Globus pallidus (tissue), 1 donor: ENCODE data around the gene OR11H6.
A peak's percentile ranks its signal among the peaks of the same experiment; 100 is the strongest.
"Not testable (repeated sequence)": the region's sequence is repeated elsewhere in the genome, so short reads cannot be mapped to it uniquely, and the experiment has no call there.

ENCODE experiments used
- DNase-seq: peaks from one replicate; pipeline ENCODE4 v3.0.0-alpha.2; 2015; ENCODE audit warnings: low spot score

The OR11H6 gene

DNA sequence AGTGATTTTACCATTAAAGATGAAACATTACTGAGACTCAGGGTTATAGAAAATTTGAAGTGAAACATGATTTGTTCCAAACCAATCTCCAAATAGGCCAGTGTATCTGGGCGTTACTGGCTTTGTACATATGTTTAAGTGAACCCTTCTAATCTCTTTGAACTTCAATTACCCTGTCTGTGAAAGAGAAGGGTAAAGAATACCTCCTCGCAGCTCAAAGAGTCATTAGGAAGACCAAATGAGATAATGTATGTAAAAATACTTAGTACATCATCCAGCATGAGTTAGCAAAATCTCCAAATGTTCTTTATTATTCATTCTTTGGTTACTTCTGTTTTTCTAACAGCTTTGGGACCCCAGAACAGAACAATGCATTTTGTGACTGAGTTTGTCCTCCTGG lies at the start of gene OR11H6:
OR11H6 (plus strand) TSS at position 301 of the 400 bp plus-strand sequence; CDS start at position 301, 0 bp downstream.
- no peak for DNase-seq

GRCh38 chr14:20174205-20174604 lies 49.3 kb upstream of the OR11H6 start:
- not testable (repeated sequence) for DNase-seq

DNA sequence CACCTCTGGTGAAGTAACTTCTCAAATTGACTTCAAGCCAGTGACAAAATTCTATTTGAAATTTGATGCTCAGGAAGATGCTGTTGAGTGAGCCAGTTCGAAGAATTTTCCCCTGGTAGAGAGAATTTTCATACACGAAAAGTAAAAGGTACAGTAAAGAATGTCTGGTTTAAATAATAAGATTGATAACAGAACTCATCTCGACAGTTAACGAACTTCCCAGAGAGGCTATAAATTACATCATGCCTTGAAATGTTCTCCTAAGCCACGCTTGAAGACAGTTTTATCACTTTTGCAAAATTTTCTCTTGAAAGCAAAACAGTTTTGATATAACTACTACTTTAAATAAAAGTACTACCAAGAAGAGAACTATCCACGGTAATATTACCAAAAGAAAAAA lies 47.2 kb upstream of the OR11H6 start:
- DNase-seq, result no peak

GRCh38 chr14:20177433-20177974 lies 46.0 kb upstream of the OR11H6 start:
- DNase-seq, result no peak

- no peak for DNase-seq
Measured at GRCh38 chr14:20179218-20179617, 44.3 kb upstream of the OR11H6 start.

DNA sequence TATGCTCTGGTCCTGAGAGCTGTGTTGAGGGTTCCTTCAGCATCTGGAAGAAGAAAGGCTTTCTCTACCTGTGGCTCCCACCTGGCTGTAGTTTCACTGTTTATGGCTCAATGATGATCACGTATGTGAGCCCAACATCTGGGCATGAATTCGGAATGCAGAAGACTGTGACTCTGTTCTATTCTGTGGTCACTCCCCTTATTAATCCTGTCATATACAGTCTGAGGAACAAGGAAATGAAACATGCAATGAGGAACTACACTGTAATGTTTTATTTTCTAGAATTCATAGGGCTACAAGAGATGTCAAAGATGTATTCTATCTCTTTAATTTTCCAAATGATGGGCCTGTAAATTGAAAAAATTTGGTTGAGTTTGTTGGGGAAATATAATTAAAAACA lies 43.6 kb upstream of the OR11H6 start:
- DNase-seq, result no peak

DNA sequence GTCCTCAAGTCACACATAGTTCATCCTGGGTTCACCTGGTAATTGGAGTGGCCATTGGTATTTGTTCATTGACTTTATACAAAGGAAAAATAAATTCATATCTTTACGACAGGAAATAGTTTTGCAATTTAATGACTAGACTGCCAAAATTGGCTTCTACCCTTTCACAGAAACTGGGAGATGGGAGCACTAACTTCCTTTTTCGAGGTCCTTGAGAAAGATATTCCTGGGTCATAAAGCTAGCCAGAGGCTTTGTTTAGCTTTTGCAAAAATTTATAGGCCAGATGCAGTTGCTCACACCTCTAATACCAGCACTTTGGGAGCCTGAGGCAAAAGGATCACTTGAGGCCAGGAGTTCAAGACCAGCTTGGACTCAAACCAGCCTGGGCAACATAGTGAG lies 43.0 kb upstream of the OR11H6 start:
- DNase-seq, result no peak

DNA sequence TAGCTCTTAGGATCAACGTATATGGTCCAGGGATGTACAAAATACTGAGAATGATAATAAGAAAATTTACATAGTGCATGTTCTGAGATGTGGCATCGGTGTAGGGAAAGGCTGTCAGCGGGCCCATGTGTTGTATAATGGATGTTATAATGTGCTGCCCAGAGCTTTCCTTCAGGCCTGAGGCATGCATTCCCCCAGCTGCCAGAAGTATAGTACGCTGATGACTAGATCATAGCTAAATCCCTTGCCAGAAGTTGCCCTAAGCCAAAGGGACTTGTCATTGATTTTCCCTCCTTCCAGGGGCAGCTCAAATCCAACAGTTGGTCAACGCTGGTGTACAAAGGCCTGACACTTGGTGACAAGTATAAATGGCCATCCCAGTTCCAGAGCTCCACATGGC lies 39.3 kb upstream of the OR11H6 start:
- no peak for DNase-seq

GRCh38 chr14:20190596-20190995 lies 32.9 kb upstream of the OR11H6 start, which contains the start of gene OR11G2:
Gene OR11G2 (plus strand): TSS chr14:20190896. CDS start chr14:20197438, 6,542 bp downstream.
- DNase-seq, result no peak

DNA sequence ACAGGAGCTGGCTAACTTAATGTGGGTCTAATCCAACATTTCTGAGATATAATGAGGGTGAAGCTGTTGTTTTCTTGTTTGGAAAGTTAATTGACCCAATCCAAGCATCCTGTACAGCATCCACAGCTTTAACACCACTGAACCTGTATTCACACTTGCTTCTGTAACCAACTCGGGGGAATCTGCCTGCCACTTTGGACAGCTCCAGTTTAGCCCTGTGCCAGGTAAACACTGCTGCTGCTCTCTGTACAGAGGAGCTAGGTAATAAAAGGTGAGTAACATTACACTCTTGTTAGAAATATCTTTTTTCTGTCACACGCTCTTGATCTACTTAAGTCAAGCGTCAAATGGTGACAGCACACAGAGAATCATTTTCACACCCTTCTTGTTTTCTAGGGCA lies 32.1 kb upstream of the OR11H6 start:
- DNase-seq, result no peak

DNA sequence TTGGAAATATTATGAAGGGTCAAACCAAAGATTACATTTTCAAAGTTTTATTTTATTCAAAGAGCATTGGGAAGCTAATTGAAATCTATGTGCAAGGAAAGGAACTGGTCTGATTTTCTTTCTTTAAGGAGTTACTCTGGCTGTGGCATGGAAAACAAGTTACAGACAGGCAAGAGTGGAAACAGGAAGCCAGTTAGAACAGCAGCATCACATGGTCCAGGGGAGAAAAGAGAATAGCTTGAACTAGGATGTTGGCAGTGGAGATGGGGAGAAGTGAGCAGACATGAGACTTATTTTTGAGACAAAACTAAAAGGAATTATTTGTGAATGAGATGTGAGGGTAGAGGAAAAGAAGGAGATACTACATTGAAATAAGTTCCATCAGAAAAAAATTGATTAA lies 29.4 kb upstream of the OR11H6 start:
- peak; percentile 39 for DNase-seq

GRCh38 chr14:20195170-20195569 lies 28.3 kb upstream of the OR11H6 start:
- not testable (repeated sequence) for DNase-seq

- no peak for DNase-seq
Measured at GRCh38 chr14:20195911-20196310, 27.6 kb upstream of the OR11H6 start.

DNA sequence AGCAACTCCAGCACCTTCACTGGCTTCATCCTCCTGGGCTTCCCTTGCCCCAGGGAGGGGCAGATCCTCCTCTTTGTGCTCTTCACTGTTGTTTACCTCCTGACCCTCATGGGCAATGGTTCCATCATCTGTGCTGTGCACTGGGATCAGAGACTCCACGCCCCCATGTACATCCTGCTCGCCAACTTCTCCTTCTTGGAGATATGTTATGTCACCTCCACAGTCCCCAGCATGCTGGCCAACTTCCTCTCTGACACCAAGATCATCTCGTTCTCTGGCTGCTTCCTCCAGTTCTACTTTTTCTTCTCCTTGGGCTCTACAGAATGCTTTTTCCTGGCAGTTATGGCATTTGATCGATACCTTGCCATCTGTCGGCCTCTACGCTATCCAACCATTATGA lies 26.1 kb upstream of the OR11H6 start:
- peak; percentile 24 for DNase-seq

DNA sequence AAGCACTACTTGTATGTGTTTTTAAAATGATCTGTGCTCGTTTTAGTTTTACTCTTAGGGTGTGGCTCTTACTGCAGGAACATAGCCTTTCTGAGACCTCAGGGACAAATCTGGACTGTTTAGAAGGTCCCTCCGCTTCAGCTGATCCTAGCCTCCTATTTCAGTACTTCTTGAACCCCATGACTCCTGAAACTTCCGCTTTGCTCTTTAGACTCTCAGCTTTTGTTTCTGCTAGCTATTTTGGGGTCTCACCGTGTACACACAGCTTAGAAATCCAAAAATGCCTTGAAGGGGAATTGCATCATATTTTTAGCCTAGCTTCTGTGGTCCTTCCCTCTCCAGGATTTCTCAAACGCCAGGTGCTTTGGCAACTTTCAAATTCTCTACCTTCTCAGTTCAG lies 24.5 kb upstream of the OR11H6 start:
- DNase-seq, result peak; percentile 24

DNA sequence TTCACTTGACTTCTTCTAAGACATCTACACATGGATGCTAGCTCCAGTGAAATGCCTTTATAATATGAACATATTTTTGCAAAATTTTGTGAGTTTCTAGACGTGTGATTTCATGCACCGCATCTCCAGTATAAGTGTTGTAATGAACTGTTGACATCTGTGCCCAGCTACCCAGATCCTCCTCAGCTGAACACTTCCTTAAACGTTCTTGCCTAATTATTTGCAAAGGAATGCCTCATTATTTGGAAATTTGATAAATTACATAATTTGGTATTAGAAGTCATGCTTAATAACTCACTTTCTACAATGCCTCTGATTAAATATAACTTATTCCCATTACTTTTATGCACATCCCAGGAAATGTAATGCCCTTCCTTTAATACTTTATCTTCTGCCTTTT lies 18.8 kb upstream of the OR11H6 start:
- DNase-seq, result no peak

GRCh38 chr14:20209595-20209994 lies 13.9 kb upstream of the OR11H6 start:
- no peak for DNase-seq

DNA sequence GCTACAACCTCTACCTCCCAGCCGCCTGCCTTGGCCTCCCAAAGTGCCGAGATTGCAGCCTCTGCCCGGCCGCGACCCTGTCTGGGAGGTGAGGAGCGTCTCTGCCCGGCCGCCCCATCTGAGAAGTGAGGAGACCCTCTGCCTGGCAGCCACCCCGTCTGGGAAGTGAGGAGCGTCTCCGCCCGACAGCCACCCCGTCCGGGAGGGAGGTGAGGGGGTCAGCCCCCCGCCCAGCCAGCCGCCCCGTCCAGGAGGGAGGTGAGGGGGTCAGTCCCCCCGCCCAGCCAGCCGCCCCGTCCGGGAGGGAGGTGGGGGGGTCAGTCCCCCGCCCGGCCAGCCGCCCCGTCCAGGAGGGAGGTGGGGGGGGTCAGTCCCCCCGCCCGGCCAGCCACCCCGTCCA lies 11.1 kb upstream of the OR11H6 start:
- DNase-seq, result not testable (repeated sequence)

- DNase-seq, result no peak
Measured at GRCh38 chr14:20215196-20215595, 8.3 kb upstream of the OR11H6 start.

DNA sequence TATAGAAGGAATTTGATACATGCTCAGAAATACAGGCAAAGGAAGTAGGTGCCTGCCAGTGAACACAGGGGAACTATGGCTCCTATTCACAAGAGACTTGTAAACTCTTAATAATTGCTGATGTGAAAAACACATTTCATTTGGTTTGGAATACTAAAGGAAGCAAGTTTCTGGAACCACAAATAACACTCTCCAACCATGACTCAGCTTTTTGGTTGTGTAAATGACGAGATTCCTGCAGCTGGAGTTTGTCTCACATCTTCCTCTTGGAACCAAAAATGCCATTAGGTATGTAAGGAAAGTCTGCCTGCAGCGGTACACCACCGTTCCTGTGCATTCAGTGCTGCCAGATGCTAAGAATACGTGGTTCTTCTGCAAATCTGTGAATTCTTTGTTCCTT lies 4.5 kb upstream of the OR11H6 start:
- DNase-seq, result no peak

GRCh38 chr14:20228681-20229080 lies 5.2 kb downstream of the OR11H6 start, which contains the start of gene OR11H7:
Gene OR11H7 (plus strand): TSS chr14:20228981.
- no peak for DNase-seq

GRCh38 chr14:20235415-20235814 lies 11.9 kb downstream of the OR11H6 start:
- not testable (repeated sequence) for DNase-seq

- no peak for DNase-seq
Measured at GRCh38 chr14:20247646-20248246, 24.2 kb downstream of the OR11H6 start.

DNA sequence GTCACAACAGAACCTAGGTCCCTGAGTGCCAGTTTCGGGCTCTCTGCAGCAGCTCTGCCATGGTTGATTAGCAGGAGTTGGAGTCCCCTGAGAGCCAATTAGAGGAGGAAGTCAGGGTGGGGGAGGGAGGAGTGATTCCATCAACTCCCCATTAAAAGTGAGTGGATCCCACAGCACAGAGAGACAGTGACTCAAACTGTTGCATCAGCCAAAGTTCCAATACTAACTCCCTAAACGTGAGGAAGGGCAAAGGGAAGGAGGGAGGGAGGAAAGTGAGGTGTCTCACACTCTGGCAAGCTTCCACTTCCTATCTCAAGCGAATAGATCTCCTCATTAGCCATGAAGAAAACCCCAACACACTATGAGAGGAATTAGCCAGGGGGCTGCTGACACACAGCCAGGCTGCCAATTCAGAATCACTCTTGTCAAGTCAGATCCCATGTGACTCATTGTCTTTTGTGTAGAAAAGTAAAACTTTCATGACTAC lies 39.2 kb downstream of the OR11H6 start:
- DNase-seq, result no peak
